HG03439 (cell line): Measurements from ENCODE around the gene NGFR.
A peak's percentile ranks its signal among the peaks of the same experiment; 100 is the strongest.
"Not testable (repeated sequence)": the region's sequence is repeated elsewhere in the genome, so short reads cannot be mapped to it uniquely, and the experiment has no call there.

Experiments
- ATAC-seq: cut with Tn5 transposase; IDR thresholded peaks from one replicate; pipeline ENCODE4 v1.9.1; 2021; ENCODE audit warnings: mild to moderate bottlenecking, moderate library complexity; ENCODE audit not compliant: unreplicated experiment

NGFR gene

GRCh38 chr17:49495842-49496182 lies 719 bp downstream of the NGFR start:
- ATAC-seq, result no peak

- ATAC-seq, result peak; percentile 46
Measured at GRCh38 chr17:49496183-49496866, 1.2 kb downstream of the NGFR start.

- no peak for ATAC-seq
Measured at GRCh38 chr17:49496867-49497147, 1.7 kb downstream of the NGFR start.

GRCh38 chr17:49497148-49498028 lies 2.3 kb downstream of the NGFR start:
- ATAC-seq, result no peak

- ATAC-seq, result no peak
Measured at GRCh38 chr17:49498029-49498615, 3.0 kb downstream of the NGFR start.

- no peak for ATAC-seq
Measured at GRCh38 chr17:49501496-49501895, 6.4 kb downstream of the NGFR start.

GRCh38 chr17:49502254-49502653 lies 7.2 kb downstream of the NGFR start:
- ATAC-seq, result no peak

- not testable (repeated sequence) for ATAC-seq
Measured at GRCh38 chr17:49502680-49503079, 7.6 kb downstream of the NGFR start.

- no peak for ATAC-seq
Measured at GRCh38 chr17:49504369-49504768, 9.3 kb downstream of the NGFR start.

GRCh38 chr17:49505854-49506253 lies 10.8 kb downstream of the NGFR start:
- no peak for ATAC-seq

- no peak for ATAC-seq
Measured at GRCh38 chr17:49506282-49506681, 11.2 kb downstream of the NGFR start.

- no peak for ATAC-seq
Measured at GRCh38 chr17:49508061-49508865, 13.2 kb downstream of the NGFR start.

GRCh38 chr17:49508866-49509587 lies 13.9 kb downstream of the NGFR start:
- no peak for ATAC-seq

GRCh38 chr17:49509588-49509917 lies 14.5 kb downstream of the NGFR start:
- ATAC-seq, result no peak

GRCh38 chr17:49510059-49510719 lies 15.1 kb downstream of the NGFR start:
- ATAC-seq, result no peak

- no peak for ATAC-seq
Measured at GRCh38 chr17:49510720-49511110, 15.6 kb downstream of the NGFR start.

GRCh38 chr17:49511810-49512209 lies 16.7 kb downstream of the NGFR start:
- no peak for ATAC-seq

- ATAC-seq, result no peak
Measured at GRCh38 chr17:49512296-49513043, 17.4 kb downstream of the NGFR start.

- no peak for ATAC-seq
Measured at GRCh38 chr17:49513044-49513395, 17.9 kb downstream of the NGFR start.

GRCh38 chr17:49513641-49514040 lies 18.5 kb downstream of the NGFR start:
- ATAC-seq, result no peak
